ENCODE data around the gene CDH4.

CDH4 gene

DNA sequence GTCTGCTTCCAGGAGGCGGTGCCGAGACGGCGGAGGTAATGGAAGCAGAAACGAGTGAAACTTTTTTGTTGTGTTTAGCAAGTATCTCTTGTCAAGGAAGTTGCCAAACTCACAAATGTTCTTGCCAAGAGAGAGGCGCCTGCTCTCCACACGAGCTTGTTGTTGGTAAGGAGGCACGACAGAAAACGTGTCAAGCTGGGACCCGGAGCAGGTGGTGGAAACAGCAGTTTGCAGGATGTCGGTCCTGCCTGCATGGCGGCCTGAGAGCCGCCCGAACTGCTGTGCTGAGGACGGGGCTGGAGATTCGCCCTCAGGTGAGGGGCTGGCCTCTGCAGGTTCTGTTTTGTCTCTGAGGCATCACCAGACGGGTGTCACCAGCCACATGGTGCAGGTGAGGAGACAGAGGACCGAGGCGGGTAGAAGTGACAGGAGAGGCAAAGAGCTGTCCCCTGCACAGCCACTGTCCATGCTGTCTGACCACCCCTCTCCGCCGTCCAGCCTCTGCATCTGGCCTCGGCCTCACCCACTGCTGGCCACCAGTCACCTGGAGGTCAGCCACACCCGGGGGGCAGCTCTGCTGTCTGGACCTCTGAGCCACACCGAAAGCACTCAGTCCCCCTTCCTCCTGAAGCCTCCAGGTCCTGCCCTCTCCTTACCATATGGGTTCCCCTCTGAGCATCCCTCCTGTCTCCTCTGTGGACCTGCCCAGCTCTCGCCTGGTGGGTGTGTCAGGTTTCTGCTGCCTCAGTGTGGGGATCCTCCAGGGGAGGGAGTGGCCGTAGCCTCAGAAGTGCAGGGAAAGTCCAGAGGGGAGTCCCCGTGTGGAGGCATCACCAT is 552.1 kb downstream of the CDH4 start:
- DNase-seq: no peak

DNA sequence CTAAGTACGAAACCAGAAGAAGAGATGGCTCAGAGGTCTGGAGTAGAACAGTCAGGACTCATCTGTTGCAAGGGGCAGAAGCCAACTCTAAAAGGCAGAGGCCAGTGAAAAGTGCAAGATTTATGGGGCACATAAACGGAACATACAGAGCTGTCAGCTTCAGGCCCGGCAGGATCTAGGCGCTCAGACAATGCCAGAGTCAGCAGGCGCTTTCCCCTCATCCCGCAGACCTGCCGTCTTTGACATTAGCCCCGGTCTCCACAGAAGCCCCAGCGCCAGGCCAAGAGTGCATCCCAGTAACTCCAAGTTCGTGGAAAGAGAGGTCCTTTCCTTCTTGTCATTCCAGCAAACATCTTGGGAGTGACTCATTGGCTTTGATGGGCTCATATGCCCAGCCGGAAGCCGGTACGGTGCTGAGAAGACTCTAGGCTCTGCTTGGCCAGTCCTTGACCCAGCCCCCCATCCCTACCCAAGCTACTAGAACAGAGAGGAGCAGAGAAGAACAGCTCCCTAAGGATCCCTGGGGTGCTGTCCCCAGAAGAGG is 552.8 kb downstream of the CDH4 start:
- DNase-seq: no peak

- DNase-seq: no peak
These were observed 553.3 kb downstream of the CDH4 start for GRCh38 chr20:61805365-61805764.

- no peak for DNase-seq
These were observed 553.7 kb downstream of the CDH4 start for GRCh38 chr20:61805781-61806180.

GRCh38 chr20:61806314-61806713 is 554.3 kb downstream of the CDH4 start:
- no peak for DNase-seq

DNA sequence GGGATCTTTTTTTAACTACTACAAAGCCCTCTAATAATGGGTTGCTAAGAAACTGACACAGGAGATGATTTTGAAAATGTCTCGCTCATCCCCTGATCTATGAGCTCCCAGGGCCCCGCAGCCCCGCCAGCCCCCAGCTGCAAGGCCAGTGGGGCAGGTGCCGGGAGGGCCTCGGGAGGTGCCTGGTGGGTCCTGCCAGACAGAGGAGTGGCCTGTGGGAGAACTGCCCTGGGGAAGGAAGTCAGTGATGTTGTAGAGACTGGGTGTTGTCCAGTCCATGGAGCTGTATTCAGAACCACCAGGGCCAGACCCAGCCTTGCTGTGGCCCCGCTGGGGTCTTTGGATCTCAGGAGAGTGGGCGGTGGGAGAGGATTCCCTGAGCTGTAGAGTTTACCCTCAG is 554.9 kb downstream of the CDH4 start:
- DNase-seq: no peak

GRCh38 chr20:61807471-61808160 is 555.6 kb downstream of the CDH4 start:
- no peak for DNase-seq

DNA sequence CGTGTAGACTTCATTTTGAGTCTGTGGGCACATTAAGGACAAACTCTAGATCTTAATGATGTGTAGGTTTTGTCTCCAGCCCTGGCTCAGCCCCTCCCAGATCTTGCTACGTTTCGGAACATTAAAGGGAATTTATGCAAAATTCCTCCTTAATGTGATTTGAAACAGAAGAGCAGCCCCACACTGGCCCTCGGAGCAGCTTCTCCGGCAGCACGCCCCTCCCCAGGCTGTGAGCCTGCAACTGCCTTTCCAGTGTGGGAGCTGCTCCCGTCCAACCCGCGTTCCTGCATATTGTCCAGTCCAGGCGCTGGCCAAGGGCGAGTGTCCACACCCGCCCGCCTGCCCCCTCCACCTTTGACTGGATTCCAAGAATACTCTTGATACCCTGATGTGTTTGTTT is 556.4 kb downstream of the CDH4 start:
- no peak for DNase-seq

- DNase-seq: no peak
These were observed 557.1 kb downstream of the CDH4 start for GRCh38 chr20:61809006-61809770.

DNA sequence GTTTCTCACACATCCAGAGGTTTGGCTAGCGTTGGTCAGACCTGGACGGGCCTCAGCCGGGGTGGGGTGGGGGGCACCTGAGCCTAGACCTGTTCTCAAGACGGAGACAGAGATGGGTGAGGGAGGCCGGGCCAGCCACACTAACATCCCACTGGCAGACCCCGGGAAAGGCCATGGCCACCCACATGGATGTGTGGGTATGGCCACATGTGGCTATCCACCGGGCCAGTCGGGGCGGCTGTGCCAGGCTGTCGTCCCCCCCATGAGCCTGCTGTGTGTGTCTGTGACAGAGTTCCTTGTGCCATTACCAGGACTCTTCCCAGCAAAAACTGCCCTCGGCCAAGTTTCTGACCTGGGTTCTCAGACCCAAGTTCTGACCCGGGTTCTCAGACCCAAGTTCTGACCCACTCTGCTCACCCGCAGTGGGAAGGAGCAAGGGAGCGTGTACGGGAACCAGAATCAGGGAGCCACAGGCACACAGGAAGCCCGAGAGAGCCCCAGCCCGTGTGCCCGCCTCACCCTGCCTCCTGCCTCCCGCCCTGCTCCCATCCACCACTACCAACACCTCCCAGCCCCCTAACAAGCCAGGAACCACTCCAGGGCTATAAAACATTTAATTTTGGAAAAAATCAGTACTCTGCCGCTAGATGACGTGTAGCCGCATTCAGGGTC is 558.1 kb downstream of the CDH4 start:
- DNase-seq: no peak

GRCh38 chr20:61810738-61811135 is 558.7 kb downstream of the CDH4 start:
- no peak for DNase-seq

DNA sequence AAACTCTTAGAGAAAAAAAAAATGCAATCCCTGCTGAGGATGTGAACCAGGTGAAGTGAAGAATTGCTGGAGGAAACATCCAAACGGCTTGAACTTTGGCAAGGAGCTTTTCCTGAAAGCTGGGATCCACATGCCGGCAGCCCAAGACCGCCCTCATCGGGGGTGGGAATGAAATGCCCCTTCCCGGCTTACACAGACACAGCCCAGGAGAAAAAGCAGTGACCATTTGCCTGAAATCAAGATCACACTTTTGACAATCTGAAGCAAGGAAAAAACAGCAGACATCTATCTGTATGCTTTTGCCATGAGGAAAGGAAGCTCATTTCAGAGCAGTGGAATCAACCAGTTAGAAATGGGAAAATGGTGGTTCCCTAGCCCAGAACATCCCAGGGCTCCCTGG is 559.1 kb downstream of the CDH4 start:
- DNase-seq: no peak

GRCh38 chr20:61812121-61812844 is 560.2 kb downstream of the CDH4 start:
- DNase-seq: no peak

GRCh38 chr20:61812845-61813485 is 560.9 kb downstream of the CDH4 start:
- DNase-seq: no peak

DNA sequence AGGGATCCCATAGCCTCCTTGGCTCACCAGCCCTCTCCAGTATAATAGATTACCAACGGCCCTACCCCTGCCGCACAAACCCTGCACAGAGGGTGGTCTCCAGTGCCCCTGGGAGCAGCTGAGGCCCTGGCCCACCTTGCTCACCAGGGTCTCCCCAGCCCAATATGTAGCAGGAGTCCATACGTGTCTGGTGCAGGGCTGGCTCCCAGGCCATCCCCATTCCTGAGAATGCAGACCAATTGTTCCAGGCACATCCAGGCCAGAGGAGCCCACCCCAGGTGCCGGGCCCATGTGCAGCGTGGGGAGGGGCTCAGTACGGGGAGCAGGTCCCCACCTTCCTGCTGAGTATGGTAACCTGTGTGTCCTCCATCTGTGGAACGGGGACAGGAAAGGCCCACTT is 561.7 kb downstream of the CDH4 start:
- no peak for DNase-seq

- DNase-seq: no peak
These were observed 562.2 kb downstream of the CDH4 start for GRCh38 chr20:61814244-61814643.

GRCh38 chr20:61814726-61815125 is 562.7 kb downstream of the CDH4 start:
- DNase-seq: no peak

DNA sequence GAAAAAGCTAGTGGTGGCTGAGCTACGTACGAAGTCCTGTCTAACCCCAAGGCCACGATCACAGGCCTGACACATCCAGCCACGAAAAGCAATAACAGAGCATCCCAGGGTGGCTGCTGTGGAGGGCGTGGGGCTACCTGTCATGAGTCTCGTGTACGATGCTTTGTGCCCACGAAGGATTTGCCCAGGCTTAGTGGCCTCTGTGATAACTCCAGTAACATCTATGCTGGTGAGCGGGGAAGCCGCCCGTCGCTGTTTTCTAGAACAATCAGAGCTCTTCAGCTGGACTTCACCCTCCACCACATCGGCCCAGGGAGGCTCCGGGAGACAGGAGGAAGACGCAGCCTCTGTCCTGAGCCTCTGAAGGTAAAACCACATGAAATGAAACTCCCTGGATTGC is 563.1 kb downstream of the CDH4 start:
- DNase-seq: no peak

DNA sequence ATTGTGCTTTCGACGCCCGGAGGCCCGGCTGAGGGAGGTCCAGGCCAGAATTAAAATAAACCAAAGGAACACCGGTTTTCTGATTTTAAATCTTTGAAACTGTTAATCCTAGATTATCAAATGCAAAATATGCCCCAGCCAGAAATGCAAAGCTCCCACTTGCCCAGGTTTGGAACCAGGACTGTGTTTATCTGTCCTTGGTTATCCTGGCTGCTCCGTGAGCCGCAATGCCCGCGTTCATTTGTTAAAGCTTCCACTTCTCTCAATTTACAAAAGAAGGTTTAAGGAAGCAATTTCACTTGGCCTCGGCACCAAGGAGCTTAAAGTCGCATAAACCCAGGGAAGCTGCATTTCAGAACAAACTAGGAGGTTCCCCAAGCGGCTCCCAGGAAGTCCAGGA is 563.6 kb downstream of the CDH4 start:
- no peak for DNase-seq

- no peak for DNase-seq
These were observed 564.8 kb downstream of the CDH4 start for GRCh38 chr20:61816606-61817460.

DNA sequence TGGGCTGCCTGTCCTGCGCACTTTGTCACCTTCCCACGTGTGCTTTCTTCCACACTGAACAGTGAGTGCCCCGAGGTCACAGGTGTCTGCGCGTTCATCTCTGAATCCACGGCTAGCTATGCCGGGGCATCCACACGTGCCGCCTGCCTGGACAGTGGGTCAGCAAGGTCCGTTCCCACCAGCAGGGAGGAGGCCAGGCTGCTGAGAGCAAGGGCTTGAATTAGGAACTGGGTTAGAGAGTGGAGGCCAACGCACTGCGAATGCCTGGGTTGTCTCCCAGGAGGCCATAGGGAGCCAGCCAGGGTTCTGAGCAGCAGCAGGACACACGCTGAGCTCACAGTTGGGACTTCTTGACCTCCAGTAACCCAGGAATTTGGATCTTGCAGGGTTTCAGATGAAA is 565.5 kb downstream of the CDH4 start:
- no peak for DNase-seq

All from CD4-positive, alpha-beta T cell treated with Interleukin-21 for 1 hour (primary cell).